HepG2 (cell line): Measurements from ENCODE around the gene ROPN1B. TPM values are rescaled to one million over a fixed set of nuclear protein-coding genes. Genes with fewer than 3 reads are reported as not detected.
"Not testable (repeated sequence)": the region's sequence is repeated elsewhere in the genome, so short reads cannot be mapped to it uniquely, and the experiment has no call there.

ENCODE experiments used
- ARNT2 ChIP-seq: sonication (generic); formaldehyde crosslinking; IDR thresholded peaks from 2 replicates; pipeline ENCODE4 v1.8.0; 2022; ENCODE audit warnings: mild to moderate bottlenecking, low read depth, missing genetic modification reagents, moderate library complexity
- BCL6 ChIP-seq: IDR thresholded peaks from 2 replicates; pipeline ENCODE4 v1.6.1; 2016; ENCODE audit warnings: missing genetic modification reagents, missing compliant biosample characterization
- CEBPB ChIP-seq: IDR thresholded peaks from 2 replicates; pipeline ENCODE4 v1.6.1; 2011; ENCODE audit warnings: low read depth, low read length, improper control_type of control experiment, borderline replicate concordance
- EP300 ChIP-seq, 3 experiments: sonication (generic) in 1 of 3; formaldehyde crosslinking in 1 of 3; IDR thresholded peaks; 2 replicates each; pipeline versions ENCODE4 v1.5.1 to v1.6.1; 2011 to 2020; ENCODE audit warnings: low read depth in 2 of 3, low read length in 2 of 3, borderline replicate concordance in 1 of 3, improper control_type of control experiment in 1 of 3, mild to moderate bottlenecking in 1 of 3, missing genetic modification reagents in 1 of 3, moderate library complexity in 1 of 3
- GATAD2A ChIP-seq: IDR thresholded peaks from 2 replicates; pipeline ENCODE4 v1.6.1; 2016
- IRF2 ChIP-seq: IDR thresholded peaks from 2 replicates; pipeline ENCODE4 v1.6.1; 2018; ENCODE audit warnings: missing genetic modification reagents, missing compliant biosample characterization
- POGZ ChIP-seq: sonication (generic); formaldehyde crosslinking; IDR thresholded peaks from 2 replicates; pipeline ENCODE4 v1.4.0; 2020; ENCODE audit warnings: mild to moderate bottlenecking, missing genetic modification reagents
- SIX4 ChIP-seq: sonication (generic); formaldehyde crosslinking; IDR thresholded peaks from 2 replicates; pipeline ENCODE4 v1.4.0; 2020; ENCODE audit warnings: missing genetic modification reagents
- SOX5 ChIP-seq: IDR thresholded peaks from 2 replicates; pipeline ENCODE4 v1.6.1; 2016; ENCODE audit warnings: borderline replicate concordance
- ZNF331 ChIP-seq: sonication (generic); formaldehyde crosslinking; IDR thresholded peaks from 2 replicates; pipeline ENCODE4 v1.4.0; 2020; ENCODE audit warnings: missing genetic modification reagents
- ZNF614 ChIP-seq: IDR thresholded peaks from 2 replicates; pipeline ENCODE4 v1.6.1; 2018; ENCODE audit warnings: missing biosample characterization, missing genetic modification reagents, inconsistent platforms, borderline replicate concordance
- ZNF644 ChIP-seq: IDR thresholded peaks from 2 replicates; pipeline ENCODE4 v1.6.1; 2016; ENCODE audit warnings: low read depth
- polyA plus RNA-seq, 8 experiments: library from polyadenylated mRNA; depleted of rRNA in 3 of 8; stranded (reverse) in 7 of 8; unstranded in 1 of 8; fragments of >200 nt; fragmentation: Illumina TruSeq in 4 of 8; extraction: Trizol in 4 of 8; gene quantifications; 2 replicates each; pipeline versions ENCODE4 v1.2.1 to v1.2.3, GENCODE V29; 2011 to 2016; ENCODE audit warnings: low read depth in 4 of 8, missing spikeins in 1 of 8, mixed read lengths in 1 of 8; ENCODE audit not compliant: insufficient read depth in 1 of 8
- total RNA-seq, 5 experiments: library from RNA; depleted of rRNA; stranded (reverse); fragments of >200 nt; fragmentation: Illumina TruSeq; extraction: Trizol; gene quantifications; 2 replicates each; pipeline ENCODE4 v1.2.3, GENCODE V29; 2016; ENCODE audit warnings: low read depth in 1 of 5
- TF ChIP-seq, protein P1 (sequence below): sonication (generic); formaldehyde crosslinking; IDR thresholded peaks from 2 replicates; pipeline ENCODE4 v1.4.0; 2020; ENCODE audit warnings: mild to moderate bottlenecking, missing genetic modification reagents, borderline replicate concordance
- TF ChIP-seq, protein P2 (sequence below): sonication (generic); formaldehyde crosslinking; IDR thresholded peaks from 2 replicates; pipeline ENCODE4 v1.4.0; 2020; ENCODE audit warnings: missing genetic modification reagents
- TF ChIP-seq, protein P3 (sequence below): sonication (generic); formaldehyde crosslinking; IDR thresholded peaks from 2 replicates; pipeline ENCODE4 v1.5.1; 2020; ENCODE audit warnings: mild to moderate bottlenecking, moderate library complexity, missing genetic modification reagents
- TF ChIP-seq, protein P4 (sequence below): IDR thresholded peaks from 2 replicates; pipeline ENCODE4 v1.6.1; 2016
- TF ChIP-seq, protein P5 (sequence below): sonication (generic); formaldehyde crosslinking; IDR thresholded peaks from 2 replicates; pipeline ENCODE4 v1.8.1; 2023; ENCODE audit warnings: mild to moderate bottlenecking, moderate library complexity, missing genetic modification reagents

ROPN1B gene
- total and polyA plus RNA-seq, 2 of the 13 experiments (the other 11 are each of a cell fraction or from before 2014, with no cell fraction given), result not detected

DNA sequence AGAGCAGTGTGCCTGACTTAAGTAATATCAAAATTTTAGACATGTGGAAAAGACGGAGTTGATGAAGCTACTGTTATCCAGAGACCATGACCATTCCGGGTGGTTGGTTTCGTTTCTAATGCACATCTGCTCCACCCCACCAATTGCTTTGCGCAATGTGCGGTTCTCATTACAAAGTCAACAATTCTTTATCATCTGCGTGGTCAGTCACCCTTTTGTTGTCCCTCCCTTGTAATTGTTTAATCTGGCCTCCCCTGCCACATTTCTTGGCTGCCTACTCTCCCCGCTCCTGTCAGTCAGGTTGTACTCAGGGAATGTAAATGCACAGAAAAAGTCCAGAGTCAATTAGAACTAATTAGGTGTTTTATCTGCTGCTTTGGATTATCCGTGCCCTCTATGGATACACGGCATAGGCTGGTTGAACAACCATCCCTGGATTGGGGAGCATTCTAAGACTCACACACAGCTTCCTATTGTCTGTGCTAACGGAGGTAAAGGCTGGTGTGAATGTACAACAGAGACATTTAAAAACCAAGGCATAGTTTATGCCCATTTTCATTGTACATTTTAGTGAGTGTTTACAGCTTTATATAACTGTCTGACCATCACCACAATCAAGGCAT lies 33.6 kb upstream of the ROPN1B start (continued):
- TF ChIP-seq, protein P1, sequence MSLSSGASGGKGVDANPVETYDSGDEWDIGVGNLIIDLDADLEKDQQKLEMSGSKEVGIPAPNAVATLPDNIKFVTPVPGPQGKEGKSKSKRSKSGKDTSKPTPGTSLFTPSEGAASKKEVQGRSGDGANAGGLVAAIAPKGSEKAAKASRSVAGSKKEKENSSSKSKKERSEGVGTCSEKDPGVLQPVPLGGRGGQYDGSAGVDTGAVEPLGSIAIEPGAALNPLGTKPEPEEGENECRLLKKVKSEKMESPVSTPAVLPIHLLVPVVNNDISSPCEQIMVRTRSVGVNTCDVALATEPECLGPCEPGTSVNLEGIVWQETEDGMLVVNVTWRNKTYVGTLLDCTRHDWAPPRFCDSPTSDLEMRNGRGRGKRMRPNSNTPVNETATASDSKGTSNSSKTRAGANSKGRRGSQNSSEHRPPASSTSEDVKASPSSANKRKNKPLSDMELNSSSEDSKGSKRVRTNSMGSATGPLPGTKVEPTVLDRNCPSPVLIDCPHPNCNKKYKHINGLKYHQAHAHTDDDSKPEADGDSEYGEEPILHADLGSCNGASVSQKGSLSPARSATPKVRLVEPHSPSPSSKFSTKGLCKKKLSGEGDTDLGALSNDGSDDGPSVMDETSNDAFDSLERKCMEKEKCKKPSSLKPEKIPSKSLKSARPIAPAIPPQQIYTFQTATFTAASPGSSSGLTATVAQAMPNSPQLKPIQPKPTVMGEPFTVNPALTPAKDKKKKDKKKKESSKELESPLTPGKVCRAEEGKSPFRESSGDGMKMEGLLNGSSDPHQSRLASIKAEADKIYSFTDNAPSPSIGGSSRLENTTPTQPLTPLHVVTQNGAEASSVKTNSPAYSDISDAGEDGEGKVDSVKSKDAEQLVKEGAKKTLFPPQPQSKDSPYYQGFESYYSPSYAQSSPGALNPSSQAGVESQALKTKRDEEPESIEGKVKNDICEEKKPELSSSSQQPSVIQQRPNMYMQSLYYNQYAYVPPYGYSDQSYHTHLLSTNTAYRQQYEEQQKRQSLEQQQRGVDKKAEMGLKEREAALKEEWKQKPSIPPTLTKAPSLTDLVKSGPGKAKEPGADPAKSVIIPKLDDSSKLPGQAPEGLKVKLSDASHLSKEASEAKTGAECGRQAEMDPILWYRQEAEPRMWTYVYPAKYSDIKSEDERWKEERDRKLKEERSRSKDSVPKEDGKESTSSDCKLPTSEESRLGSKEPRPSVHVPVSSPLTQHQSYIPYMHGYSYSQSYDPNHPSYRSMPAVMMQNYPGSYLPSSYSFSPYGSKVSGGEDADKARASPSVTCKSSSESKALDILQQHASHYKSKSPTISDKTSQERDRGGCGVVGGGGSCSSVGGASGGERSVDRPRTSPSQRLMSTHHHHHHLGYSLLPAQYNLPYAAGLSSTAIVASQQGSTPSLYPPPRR, result peak; percentile 82
- TF ChIP-seq, protein P2, sequence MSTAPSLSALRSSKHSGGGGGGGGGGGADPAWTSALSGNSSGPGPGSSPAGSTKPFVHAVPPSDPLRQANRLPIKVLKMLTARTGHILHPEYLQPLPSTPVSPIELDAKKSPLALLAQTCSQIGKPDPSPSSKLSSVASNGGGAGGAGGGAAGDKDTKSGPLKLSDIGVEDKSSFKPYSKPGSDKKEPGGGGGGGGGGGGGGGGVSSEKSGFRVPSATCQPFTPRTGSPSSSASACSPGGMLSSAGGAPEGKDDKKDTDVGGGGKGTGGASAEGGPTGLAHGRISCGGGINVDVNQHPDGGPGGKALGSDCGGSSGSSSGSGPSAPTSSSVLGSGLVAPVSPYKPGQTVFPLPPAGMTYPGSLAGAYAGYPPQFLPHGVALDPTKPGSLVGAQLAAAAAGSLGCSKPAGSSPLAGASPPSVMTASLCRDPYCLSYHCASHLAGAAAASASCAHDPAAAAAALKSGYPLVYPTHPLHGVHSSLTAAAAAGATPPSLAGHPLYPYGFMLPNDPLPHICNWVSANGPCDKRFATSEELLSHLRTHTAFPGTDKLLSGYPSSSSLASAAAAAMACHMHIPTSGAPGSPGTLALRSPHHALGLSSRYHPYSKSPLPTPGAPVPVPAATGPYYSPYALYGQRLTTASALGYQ (CRISPR knock-in tag), result peak; percentile 65; the same call in 1 of the 2 replicates
- TF ChIP-seq SOX5 (CRISPR knock-in tag) (peak; percentile 95), ZNF614 (0 out of 2 replicates have a peak, but pooled peaks have one; percentile 34), ARNT2 (0 out of 2 replicates have a peak, but pooled peaks have one; percentile 35), BCL6 (CRISPR knock-in tag) (peak; percentile 55; the same call in 1 of the 2 replicates), ZNF644 (CRISPR knock-in tag) (0 out of 2 replicates have a peak, but pooled peaks have one; percentile 34), POGZ (0 out of 2 replicates have a peak, but pooled peaks have one; percentile 28), SIX4 (peak; percentile 98), IRF2 (CRISPR knock-in tag) (peak; percentile 60; the same call in 1 of the 2 replicates), CEBPB (peak; percentile 89), ZNF331 (0 out of 2 replicates have a peak, but pooled peaks have one; percentile 37), EP300 (IDR thresholded peaks at IDR 0.05; ENCODE audit: low read depth in 2 of 2, low read length in 2 of 2) (0 out of 4 replicates have a peak, but pooled peaks of 1 of the 2 experiments have one; percentile 6), GATAD2A (CRISPR knock-in tag) (peak; percentile 85)
- TF ChIP-seq, protein P3, sequence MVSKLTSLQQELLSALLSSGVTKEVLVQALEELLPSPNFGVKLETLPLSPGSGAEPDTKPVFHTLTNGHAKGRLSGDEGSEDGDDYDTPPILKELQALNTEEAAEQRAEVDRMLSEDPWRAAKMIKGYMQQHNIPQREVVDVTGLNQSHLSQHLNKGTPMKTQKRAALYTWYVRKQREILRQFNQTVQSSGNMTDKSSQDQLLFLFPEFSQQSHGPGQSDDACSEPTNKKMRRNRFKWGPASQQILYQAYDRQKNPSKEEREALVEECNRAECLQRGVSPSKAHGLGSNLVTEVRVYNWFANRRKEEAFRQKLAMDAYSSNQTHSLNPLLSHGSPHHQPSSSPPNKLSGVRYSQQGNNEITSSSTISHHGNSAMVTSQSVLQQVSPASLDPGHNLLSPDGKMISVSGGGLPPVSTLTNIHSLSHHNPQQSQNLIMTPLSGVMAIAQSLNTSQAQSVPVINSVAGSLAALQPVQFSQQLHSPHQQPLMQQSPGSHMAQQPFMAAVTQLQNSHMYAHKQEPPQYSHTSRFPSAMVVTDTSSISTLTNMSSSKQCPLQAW, result peak; percentile 41; the same call in 1 of the 2 replicates
- TF ChIP-seq, protein P4, sequence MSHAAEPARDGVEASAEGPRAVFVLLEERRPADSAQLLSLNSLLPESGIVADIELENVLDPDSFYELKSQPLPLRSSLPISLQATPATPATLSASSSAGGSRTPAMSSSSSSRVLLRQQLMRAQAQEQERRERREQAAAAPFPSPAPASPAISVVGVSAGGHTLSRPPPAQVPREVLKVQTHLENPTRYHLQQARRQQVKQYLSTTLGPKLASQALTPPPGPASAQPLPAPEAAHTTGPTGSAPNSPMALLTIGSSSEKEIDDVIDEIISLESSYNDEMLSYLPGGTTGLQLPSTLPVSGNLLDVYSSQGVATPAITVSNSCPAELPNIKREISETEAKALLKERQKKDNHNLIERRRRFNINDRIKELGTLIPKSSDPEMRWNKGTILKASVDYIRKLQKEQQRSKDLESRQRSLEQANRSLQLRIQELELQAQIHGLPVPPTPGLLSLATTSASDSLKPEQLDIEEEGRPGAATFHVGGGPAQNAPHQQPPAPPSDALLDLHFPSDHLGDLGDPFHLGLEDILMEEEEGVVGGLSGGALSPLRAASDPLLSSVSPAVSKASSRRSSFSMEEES (CRISPR knock-in tag), result 0 out of 2 replicates have a peak, but pooled peaks have one; percentile 22
- TF ChIP-seq EP300 (CRISPR knock-in tag; IDR thresholded peaks at IDR 0.05; ENCODE audit: borderline replicate concordance), result not testable (repeated sequence)
- TF ChIP-seq, protein P5, sequence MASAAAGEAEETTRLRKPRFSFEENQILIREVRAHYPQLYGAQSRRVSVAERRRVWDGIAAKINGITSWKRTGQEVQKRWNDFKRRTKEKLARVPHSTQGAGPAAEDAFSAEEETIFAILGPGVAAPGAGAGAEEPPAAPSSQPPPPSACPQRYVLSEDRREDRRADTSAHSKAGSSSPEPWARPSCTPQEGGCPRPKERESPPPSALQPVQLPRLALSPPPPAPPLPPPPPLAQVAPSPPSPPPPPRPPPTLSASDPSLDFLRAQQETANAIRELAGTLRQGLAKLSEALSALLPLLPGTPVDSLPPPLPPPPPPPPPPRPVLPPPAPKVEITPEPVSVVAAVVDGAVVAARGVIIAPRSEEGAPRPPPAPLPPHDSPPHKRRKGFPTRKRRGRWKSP (CRISPR knock-in tag), result 0 out of 2 replicates have a peak, but pooled peaks have one; percentile 33
